CD14-positive monocyte (primary cell): ENCODE data around the gene PCDHGB4. TPM values are rescaled to one million over a fixed set of nuclear protein-coding genes. Genes with fewer than 3 reads are reported as not detected.
A peak's percentile ranks its signal among the peaks of the same experiment; 100 is the strongest.

Experiments used
- DNase-seq, 3 donors: peaks; one replicate each; pipeline ENCODE4 v3.0.0-alpha.2; 2011 to 2022
- H2AFZ ChIP-seq: 2 replicates; pipeline ENCODE4 v1.6.0; 2012; ENCODE audit warnings: mild to moderate bottlenecking, low read depth, low read length, inconsistent platforms; ENCODE audit not compliant: insufficient read depth, poor library complexity, severe bottlenecking
- H3K27ac ChIP-seq, 2 donors: 1 replicate in 1 of 2; 2 replicates in 1 of 2; pipeline ENCODE4 v1.5.1; 2012 to 2013; ENCODE audit warnings: low read length in 2 of 2, control low read depth in 1 of 2, inconsistent platforms in 1 of 2, low read depth in 1 of 2, mild to moderate bottlenecking in 1 of 2
- H3K27me3 ChIP-seq, 2 donors: one replicate each; pipeline versions ENCODE4 v1.6.0 to v1.6.1; 2011 to 2013; ENCODE audit warnings: low read length in 2 of 2; ENCODE audit not compliant: control insufficient read depth in 2 of 2, insufficient read depth in 2 of 2
- H3K36me3 ChIP-seq, 2 donors: replicated peaks in 1 of 2; 1 replicate in 1 of 2; 2 replicates in 1 of 2; pipeline versions ENCODE4 v1.5.1 to v1.6.1; 2012 to 2013; ENCODE audit warnings: low read length in 2 of 2, control low read depth in 1 of 2, inconsistent platforms in 1 of 2, mild to moderate bottlenecking in 1 of 2; ENCODE audit not compliant: insufficient read depth in 2 of 2, control insufficient read depth in 1 of 2
- H3K4me1 ChIP-seq, 2 donors: 1 replicate in 1 of 2; 2 replicates in 1 of 2; pipeline versions ENCODE4 v1.5.1 to v1.6.1; 2012 to 2013; ENCODE audit warnings: low read length in 2 of 2, control low read depth in 1 of 2, inconsistent platforms in 1 of 2, mild to moderate bottlenecking in 1 of 2, moderate library complexity in 1 of 2; ENCODE audit not compliant: insufficient read depth in 2 of 2, control insufficient read depth in 1 of 2
- H3K4me2 ChIP-seq: replicated peaks from 2 replicates; pipeline ENCODE3; 2012; ENCODE audit warnings: low read length, moderate library complexity, mild to moderate bottlenecking; ENCODE audit not compliant: poor library complexity, severe bottlenecking; ENCODE audit errors: extremely low read depth
- H3K4me3 ChIP-seq, 3 experiments: fragments of 200-600 bp in 1 of 3; sonication (generic) in 1 of 3; replicated peaks in 1 of 3; 1 replicate in 2 of 3; 2 replicates in 1 of 3; pipeline ENCODE4 v1.5.1; 2011 to 2013; ENCODE audit warnings: low read length in 3 of 3, mild to moderate bottlenecking in 3 of 3, control low read depth in 2 of 3, low read depth in 2 of 3, inconsistent platforms in 1 of 3, moderate library complexity in 1 of 3
- H3K79me2 ChIP-seq: 2 replicates; pipeline ENCODE4 v1.6.0; 2012; ENCODE audit warnings: mild to moderate bottlenecking, control low read depth, inconsistent platforms, low read length, moderate library complexity; ENCODE audit not compliant: insufficient read depth
- H3K9ac ChIP-seq: 2 replicates; pipeline ENCODE4 v1.6.0; 2017; ENCODE audit warnings: low read length, mild to moderate bottlenecking; ENCODE audit not compliant: insufficient read depth, poor library complexity, severe bottlenecking
- H3K9me3 ChIP-seq, 2 donors: replicated peaks in 1 of 2; 1 replicate in 1 of 2; 2 replicates in 1 of 2; pipeline versions ENCODE4 v1.5.1 to v1.6.1; 2012 to 2013; ENCODE audit warnings: low read length in 2 of 2, control low read depth in 1 of 2; ENCODE audit not compliant: control insufficient read depth in 1 of 2, insufficient read depth in 1 of 2
- H4K20me1 ChIP-seq: 2 replicates; pipeline ENCODE4 v1.6.0; 2012; ENCODE audit warnings: mild to moderate bottlenecking, low read length, control low read depth, moderate library complexity; ENCODE audit not compliant: insufficient read depth
- H3K27ac Mint-ChIP-seq, 7 donors: one replicate each; pipeline ENCODE4 v1.8.0; 2020; ENCODE audit warnings: mild to moderate bottlenecking in 7 of 7, mixed read lengths in 7 of 7, moderate library complexity in 6 of 7, inconsistent platforms in 2 of 7
- H3K27me3 Mint-ChIP-seq, 3 donors: one replicate each; pipeline ENCODE4 v1.8.0; 2021 to 2022; ENCODE audit warnings: low read depth in 3 of 3, mild to moderate bottlenecking in 3 of 3, mixed read lengths in 3 of 3, moderate library complexity in 3 of 3, inconsistent platforms in 1 of 3
- H3K36me3 Mint-ChIP-seq, 2 donors: one replicate each; pipeline ENCODE4 v1.8.0; 2020; ENCODE audit warnings: mixed read lengths in 2 of 2, inconsistent platforms in 1 of 2, mild to moderate bottlenecking in 1 of 2
- H3K4me1 Mint-ChIP-seq: one replicate; pipeline ENCODE4 v1.8.0; 2020; ENCODE audit warnings: mild to moderate bottlenecking, mixed read lengths
- H3K4me3 Mint-ChIP-seq, 2 donors: one replicate each; pipeline ENCODE4 v1.8.0; 2020; ENCODE audit warnings: mild to moderate bottlenecking in 2 of 2, mixed read lengths in 2 of 2, moderate library complexity in 1 of 2
- H3K9me3 Mint-ChIP-seq, 7 donors: one replicate each; pipeline ENCODE4 v1.8.0; 2020 to 2022; ENCODE audit warnings: mixed read lengths in 7 of 7, mild to moderate bottlenecking in 6 of 7, moderate library complexity in 6 of 7, inconsistent platforms in 2 of 7
- WGBS: methylation state at CpG from one replicate; pipeline ENCODE4 v1.1.5; 2013; ENCODE audit warnings: missing lambda C conversion rate; ENCODE audit not compliant: insufficient coverage; 5-methylcytosine and 5-hydroxymethylcytosine counted together
- intact Hi-C, 2 donors: fragments of 100-400 bp; cut with micrococcal nuclease; formaldehyde crosslinking; loops; one replicate each; pipeline versions ENCODE4 v1.15.0 to v1.15.1; 2023
- polyA plus RNA-seq, 3 donors: library from polyadenylated mRNA; depleted of rRNA in 1 of 3; unstranded in 2 of 3; stranded (reverse) in 1 of 3; fragments of 300-500 nt in 2 of 3; fragments of >200 nt in 1 of 3; fragmentation: Illumina TruSeq in 2 of 3; gene quantifications; 1 replicate in 2 of 3; 2 replicates in 1 of 3; pipeline ENCODE4 v1.2.3, GENCODE V29; 2012 to 2021
- TF ChIP-seq, protein P1 (sequence below): fragments of 200-600 bp; IDR thresholded peaks from one replicate; pipeline ENCODE4 v1.8.0; 2022; ENCODE audit warnings: antibody characterized with exemption, mild to moderate bottlenecking

PCDHGB4 gene
- polyA plus RNA-seq, 3 donors = not detected

DNA sequence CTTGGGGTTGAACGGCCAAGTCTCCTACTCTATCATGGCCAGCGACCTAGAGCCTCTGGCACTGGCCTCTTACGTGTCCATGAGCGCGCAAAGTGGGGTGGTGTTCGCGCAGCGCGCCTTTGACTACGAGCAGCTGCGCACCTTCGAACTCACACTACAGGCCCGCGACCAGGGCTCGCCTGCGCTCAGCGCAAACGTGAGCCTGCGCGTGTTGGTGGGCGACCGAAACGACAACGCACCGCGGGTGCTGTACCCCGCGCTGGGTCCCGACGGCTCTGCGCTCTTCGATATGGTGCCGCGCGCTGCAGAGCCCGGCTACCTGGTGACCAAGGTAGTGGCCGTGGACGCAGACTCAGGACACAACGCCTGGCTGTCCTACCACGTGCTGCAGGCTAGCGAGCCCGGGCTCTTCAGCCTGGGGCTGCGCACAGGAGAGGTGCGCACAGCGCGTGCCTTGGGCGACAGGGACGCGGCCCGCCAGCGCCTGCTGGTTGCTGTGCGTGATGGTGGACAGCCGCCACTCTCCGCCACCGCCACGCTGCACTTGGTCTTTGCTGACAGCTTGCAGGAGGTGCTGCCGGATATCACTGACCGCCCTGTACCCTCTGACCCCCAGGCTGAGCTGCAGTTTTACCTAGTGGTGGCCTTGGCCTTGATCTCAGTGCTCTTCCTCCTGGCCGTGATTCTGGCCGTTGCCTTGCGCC lies 12.2 kb downstream of the PCDHGB4 start:
- H3K79me2 ChIP-seq = no peaks in the 10 kb centered on the region
- WGBS = 31% methylated on average over 59 of the region's 61 CpGs
- H3K4me1 Mint-ChIP-seq = peaks cover 9% of the 10 kb centered on the region
- DNase-seq = no peak
- H2AFZ ChIP-seq = no peak overlapping the region
- no peak overlapping the region for H3K4me2 ChIP-seq
- H3K4me3 ChIP-seq = no peak overlapping the region
- intact Hi-C loops = no loop called here
- peaks cover 28 to 76% (median 62%) of the 10 kb centered on the region in 7 donors for H3K9me3 Mint-ChIP-seq
- H3K27me3 Mint-ChIP-seq = peaks cover 70 to 85% (median 83%) of the 10 kb centered on the region in 3 donors
- peaks cover 0 to 3% of the 10 kb centered on the region in 2 donors for H3K4me1 ChIP-seq
- H3K9ac ChIP-seq = no peak overlapping the region
- H3K27ac ChIP-seq = no peak overlapping the region
- H3K36me3 ChIP-seq = no peaks in the 10 kb centered on the region
- H3K36me3 Mint-ChIP-seq = peaks cover 9% of the 10 kb centered on the region in 2 donors
- TF ChIP-seq, protein P1, sequence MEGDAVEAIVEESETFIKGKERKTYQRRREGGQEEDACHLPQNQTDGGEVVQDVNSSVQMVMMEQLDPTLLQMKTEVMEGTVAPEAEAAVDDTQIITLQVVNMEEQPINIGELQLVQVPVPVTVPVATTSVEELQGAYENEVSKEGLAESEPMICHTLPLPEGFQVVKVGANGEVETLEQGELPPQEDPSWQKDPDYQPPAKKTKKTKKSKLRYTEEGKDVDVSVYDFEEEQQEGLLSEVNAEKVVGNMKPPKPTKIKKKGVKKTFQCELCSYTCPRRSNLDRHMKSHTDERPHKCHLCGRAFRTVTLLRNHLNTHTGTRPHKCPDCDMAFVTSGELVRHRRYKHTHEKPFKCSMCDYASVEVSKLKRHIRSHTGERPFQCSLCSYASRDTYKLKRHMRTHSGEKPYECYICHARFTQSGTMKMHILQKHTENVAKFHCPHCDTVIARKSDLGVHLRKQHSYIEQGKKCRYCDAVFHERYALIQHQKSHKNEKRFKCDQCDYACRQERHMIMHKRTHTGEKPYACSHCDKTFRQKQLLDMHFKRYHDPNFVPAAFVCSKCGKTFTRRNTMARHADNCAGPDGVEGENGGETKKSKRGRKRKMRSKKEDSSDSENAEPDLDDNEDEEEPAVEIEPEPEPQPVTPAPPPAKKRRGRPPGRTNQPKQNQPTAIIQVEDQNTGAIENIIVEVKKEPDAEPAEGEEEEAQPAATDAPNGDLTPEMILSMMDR = no peak
- H3K9me3 ChIP-seq = peaks cover 41 to 83% of the 10 kb centered on the region in 2 donors
- no peaks in the 10 kb centered on the region for H4K20me1 ChIP-seq
- H3K27ac Mint-ChIP-seq = no peak overlapping the region
- H3K4me3 Mint-ChIP-seq = peak overlapping the region in 1 of 2 donors; percentile 73
- H3K27me3 ChIP-seq = peaks cover 61 to 97% of the 10 kb centered on the region in 2 donors

DNA sequence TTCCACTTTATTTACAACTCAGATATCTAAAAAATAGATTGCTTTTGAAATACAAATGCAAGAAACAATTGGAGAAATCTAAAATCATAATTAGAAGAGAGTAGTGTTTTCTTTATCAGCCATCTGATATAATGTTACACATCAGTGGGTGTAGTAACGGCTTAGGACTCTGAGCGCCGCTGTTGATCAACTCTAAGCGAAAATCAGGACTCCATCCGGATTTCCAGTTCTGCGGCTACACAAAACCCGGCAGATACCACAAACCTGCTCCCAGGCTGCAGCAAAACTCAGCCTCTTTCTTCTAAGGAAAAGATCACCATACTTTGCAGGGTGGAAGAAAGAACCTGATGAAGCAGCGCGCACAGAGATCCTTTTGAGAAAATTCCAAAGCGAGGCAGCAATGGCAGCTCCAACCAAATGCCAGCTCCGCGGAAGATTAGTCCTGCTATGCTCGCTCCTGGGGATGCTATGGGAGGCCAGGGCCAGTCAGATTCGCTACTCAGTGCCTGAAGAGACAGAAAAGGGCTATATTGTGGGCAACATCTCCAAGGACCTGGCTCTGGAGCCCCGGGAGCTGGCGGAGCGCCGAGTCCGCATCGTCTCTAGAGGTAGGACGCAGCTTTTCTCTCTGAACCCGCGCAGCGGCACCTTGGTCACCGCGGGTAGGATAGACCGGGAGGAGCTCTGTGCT lies 15.2 kb downstream of the PCDHGB4 start, which contains the start of gene PCDHGA9:
Gene PCDHGA9, plus strand, starts transcription at position 226 of the 691 bp plus-strand sequence. Its CDS starts 175 bp downstream, at position 401.
- intact Hi-C loops = no loop called here
- Histone ChIP-seq H3K9me3 (peaks cover 35 to 67% of the 10 kb centered on the region in 2 donors), H2AFZ (peak within 1 kb of the TSS; percentile 17), H3K9ac (no peak within 1 kb of the TSS), H3K27ac (no peak within 1 kb of the TSS), H3K4me2 (peak within 1 kb of the TSS; percentile 4), H4K20me1 (no peaks in the 10 kb centered on the region), H3K4me3 (no peak within 1 kb of the TSS), H3K36me3 (no peaks in the 10 kb centered on the region), H3K79me2 (no peaks in the 10 kb centered on the region), H3K4me1 (peaks cover 0 to 3% of the 10 kb centered on the region in 2 donors), H3K27me3 (peaks cover 67 to 95% of the 10 kb centered on the region in 2 donors)
- Mint-ChIP-seq H3K27me3 (peaks cover 66 to 85% (median 83%) of the 10 kb centered on the region in 3 donors), H3K27ac (peak within 1 kb of the TSS in 1 of 7 donors; percentile 24), H3K4me3 (peak within 1 kb of the TSS; percentile 61 to 82), H3K4me1 (peaks cover 9% of the 10 kb centered on the region), H3K9me3 (peaks cover 26 to 70% (median 55%) of the 10 kb centered on the region in 7 donors), H3K36me3 (peaks cover 10 to 11% of the 10 kb centered on the region in 2 donors)
- peak in 1 of 3 donors; percentile 8 for DNase-seq
- TF ChIP-seq, protein P1 = peak; percentile 70
- WGBS = 17% methylated on average over 25 of the region's 27 CpGs
